Upper lobe of left lung (tissue), 4 donors: ENCODE data around the gene RBM45.

Experiments
- CTCF ChIP-seq, 6 experiments: fragments of 450-650 bp in 4 of 6; fragments of 200-600 bp in 2 of 6; sonication (generic) in 2 of 6; IDR thresholded peaks; one replicate each; pipeline ENCODE4 v1.5.1; 2016 to 2019; ENCODE audit warnings: antibody characterized with exemption in 6 of 6
- POLR2A ChIP-seq, 4 donors: fragments of 450-650 bp; IDR thresholded peaks; one replicate each; pipeline ENCODE4 v1.5.1; 2016 to 2017; ENCODE audit warnings: antibody characterized with exemption in 4 of 4, mild to moderate bottlenecking in 2 of 4

- TF ChIP-seq POLR2A (IDR thresholded peaks at IDR 0.05) (no peak), CTCF (IDR thresholded peaks at IDR 0.05) (no peak)
These were observed 45.9 kb upstream of the RBM45 start for GRCh38 chr2:178066324-178066723.
